HG03025 (cell line): ENCODE results near the gene TTLL13.

Source experiments
- ATAC-seq: cut with Tn5 transposase; IDR thresholded peaks from one replicate; pipeline ENCODE4 v1.9.1; 2021; ENCODE audit warnings: mild to moderate bottlenecking, moderate library complexity; ENCODE audit not compliant: unreplicated experiment, low FRiP score

Gene TTLL13

GRCh38 chr15:90213818-90214204 is 35.5 kb upstream of the TTLL13 start:
- ATAC-seq = no peak

- ATAC-seq = no peak
Measured at GRCh38 chr15:90214553-90215196, 34.7 kb upstream of the TTLL13 start.

GRCh38 chr15:90217671-90218394 is 31.5 kb upstream of the TTLL13 start:
- ATAC-seq = no peak

- ATAC-seq = no peak
Measured at GRCh38 chr15:90219421-90220141, 29.8 kb upstream of the TTLL13 start.

- ATAC-seq = no peak
Measured at GRCh38 chr15:90221246-90221900, 28.0 kb upstream of the TTLL13 start.

- ATAC-seq = no peak
Measured at GRCh38 chr15:90222547-90222946, 26.8 kb upstream of the TTLL13 start.

- ATAC-seq = no peak
Measured at GRCh38 chr15:90223441-90224165, 25.8 kb upstream of the TTLL13 start.

GRCh38 chr15:90225047-90225446 is 24.3 kb upstream of the TTLL13 start:
- no peak for ATAC-seq

- no peak for ATAC-seq
Measured at GRCh38 chr15:90225504-90226234, 23.7 kb upstream of the TTLL13 start.

- ATAC-seq = no peak
Measured at GRCh38 chr15:90227336-90227735, 22.0 kb upstream of the TTLL13 start.

GRCh38 chr15:90227816-90228772 is 21.3 kb upstream of the TTLL13 start:
- ATAC-seq = no peak

GRCh38 chr15:90228960-90229359 is 20.4 kb upstream of the TTLL13 start:
- no peak for ATAC-seq

- no peak for ATAC-seq
Measured at GRCh38 chr15:90230071-90230494, 19.3 kb upstream of the TTLL13 start.

GRCh38 chr15:90230610-90231009 is 18.7 kb upstream of the TTLL13 start:
- no peak for ATAC-seq

- ATAC-seq = no peak
Measured at GRCh38 chr15:90231028-90232017, 18.0 kb upstream of the TTLL13 start.

- ATAC-seq = no peak
Measured at GRCh38 chr15:90232196-90232595, 17.2 kb upstream of the TTLL13 start.

GRCh38 chr15:90232941-90233386 is 16.4 kb upstream of the TTLL13 start:
- ATAC-seq = no peak
